ENCODE measurements around the gene CNOT3. TPM values are rescaled to one million over a fixed set of nuclear protein-coding genes. Genes with fewer than 3 reads are reported as not detected.

The CNOT3 gene
- total RNA-seq, 1 donor: 9.8 TPM

- H3K4me3 ChIP-seq (ENCODE audit: low read depth, low read length): no peak overlapping the region
- no peak for TF ChIP-seq CTCF (IDR thresholded peaks at IDR 0.05; ENCODE audit: insufficient read depth, low read length)
- DNase-seq (ENCODE audit: low read depth): no peak
Measured at GRCh38 chr19:54152267-54152666, 14.7 kb downstream of the CNOT3 start.

DNA sequence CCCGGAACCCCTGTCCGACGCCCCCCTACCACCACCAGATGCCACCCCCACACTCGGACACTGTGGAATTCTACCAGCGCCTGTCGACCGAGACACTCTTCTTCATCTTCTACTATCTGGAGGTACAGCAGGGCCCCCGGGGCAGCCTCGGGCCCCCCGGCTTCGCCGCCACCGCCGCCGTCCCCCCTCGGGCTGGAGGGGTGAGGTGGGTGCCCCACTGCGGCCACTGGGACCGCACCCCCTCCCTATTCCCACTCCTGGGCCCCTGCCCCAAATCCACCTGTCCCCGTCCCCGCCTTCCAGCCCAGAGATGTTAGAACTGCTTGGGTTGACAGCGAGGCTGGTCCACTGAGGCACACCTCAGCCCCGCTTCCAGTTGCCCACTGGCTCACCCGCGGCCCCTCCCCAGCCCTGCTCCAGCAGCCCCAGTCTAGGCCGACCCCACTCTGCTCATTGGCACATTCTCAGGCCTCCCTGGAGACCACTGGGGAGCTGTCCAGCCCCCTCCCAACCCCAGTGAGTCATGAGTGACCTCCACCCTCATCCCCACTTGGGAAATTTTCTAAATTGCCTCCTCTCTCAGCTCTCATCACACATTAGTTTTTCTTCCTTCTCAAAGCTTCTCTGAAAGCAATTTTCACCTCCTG lies 15.4 kb downstream of the CNOT3 start:
- no peak for TF ChIP-seq CTCF (IDR thresholded peaks at IDR 0.05; ENCODE audit: insufficient read depth, low read length)
- DNase-seq (ENCODE audit: low read depth): no peak
- H3K4me3 ChIP-seq (ENCODE audit: low read depth, low read length): no peak overlapping the region

DNA sequence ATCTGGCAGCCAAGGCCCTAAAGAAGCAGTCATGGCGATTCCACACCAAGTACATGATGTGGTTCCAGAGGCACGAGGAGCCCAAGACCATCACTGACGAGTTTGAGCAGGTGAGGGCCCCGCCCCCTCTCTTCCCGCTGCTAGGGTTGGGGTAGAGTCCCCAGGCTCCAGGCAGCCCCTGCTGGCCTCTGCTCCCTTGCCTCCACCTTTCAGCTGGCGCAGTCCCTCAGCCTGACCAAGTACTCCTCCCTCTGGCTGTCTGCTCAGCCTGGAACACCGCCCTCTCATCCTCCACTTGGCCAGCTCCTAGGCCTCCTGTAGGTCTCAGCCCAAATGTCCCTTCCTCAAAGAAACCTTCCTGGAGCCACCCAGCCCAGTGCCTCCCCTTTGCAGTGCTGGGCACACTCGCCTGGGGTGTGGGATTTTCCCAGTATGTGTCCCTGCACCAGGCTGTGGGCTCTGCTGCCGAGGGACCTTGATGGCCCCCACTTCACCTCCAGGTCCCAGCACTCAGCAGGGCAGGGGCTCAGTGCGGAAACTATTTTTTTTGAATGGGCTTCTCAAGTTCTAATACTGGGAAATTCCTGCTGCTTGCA lies 16.3 kb downstream of the CNOT3 start:
- no peak for DNase-seq (ENCODE audit: low read depth)
- no peak overlapping the region for H3K4me3 ChIP-seq (ENCODE audit: low read depth, low read length)
- no peak for TF ChIP-seq CTCF (IDR thresholded peaks at IDR 0.05; ENCODE audit: insufficient read depth, low read length)

- no peak overlapping the region for H3K4me3 ChIP-seq (ENCODE audit: low read depth, low read length)
- no peak for TF ChIP-seq CTCF (IDR thresholded peaks at IDR 0.05; ENCODE audit: insufficient read depth, low read length)
- DNase-seq (ENCODE audit: low read depth): no peak
Measured at GRCh38 chr19:54154603-54155345, 17.2 kb downstream of the CNOT3 start.

DNA sequence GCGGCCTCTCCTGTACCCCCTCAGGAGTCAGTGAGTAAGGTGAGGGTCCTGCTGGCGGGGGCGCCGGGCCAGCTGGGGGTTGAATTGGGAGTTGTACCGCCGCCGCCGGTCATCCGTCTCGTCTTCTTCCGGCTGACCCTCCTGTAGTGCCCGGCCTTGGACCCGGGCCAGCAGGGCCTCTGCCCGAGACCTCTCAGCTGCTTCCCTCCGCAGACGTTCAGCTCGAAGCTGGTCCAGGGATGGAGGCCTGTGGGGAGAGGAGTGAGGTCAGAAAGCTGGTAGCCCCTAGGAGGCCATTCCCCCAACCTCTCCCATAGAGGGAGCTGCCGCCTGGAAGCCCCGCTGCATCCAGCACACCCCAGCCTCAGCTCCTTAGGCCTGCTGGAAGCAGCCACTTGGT lies 18.1 kb downstream of the CNOT3 start:
- no peak for TF ChIP-seq CTCF (IDR thresholded peaks at IDR 0.05; ENCODE audit: insufficient read depth, low read length)
- no peak overlapping the region for H3K4me3 ChIP-seq (ENCODE audit: low read depth, low read length)
- no peak for DNase-seq (ENCODE audit: low read depth)

DNA sequence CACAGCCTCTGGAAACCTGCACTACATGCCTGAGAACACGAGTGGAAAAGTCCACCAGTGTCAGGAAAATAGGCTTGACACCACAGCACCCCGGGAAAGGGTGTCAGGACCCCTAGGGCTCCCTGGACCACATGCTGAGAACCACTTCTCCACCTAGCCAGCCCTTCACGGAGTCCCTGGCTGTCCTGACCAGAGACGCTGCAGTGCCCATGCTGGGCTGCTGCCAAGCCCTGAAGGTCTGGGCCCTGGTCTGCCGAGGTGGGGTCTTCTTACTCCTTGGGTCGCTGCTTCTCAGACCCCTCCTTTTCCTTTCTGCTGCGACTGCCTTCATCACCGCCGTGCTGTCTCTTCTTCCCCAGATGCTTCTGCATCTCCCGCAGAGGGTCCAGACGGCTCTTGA lies 18.9 kb downstream of the CNOT3 start:
- no peak for DNase-seq (ENCODE audit: low read depth)
- TF ChIP-seq CTCF (IDR thresholded peaks at IDR 0.05; ENCODE audit: insufficient read depth, low read length): no peak
- H3K4me3 ChIP-seq (ENCODE audit: low read depth, low read length): no peak overlapping the region

Data from fibroblast of the aortic adventitia (primary cell).